GM19193 (cell line): ENCODE results near the gene TUBGCP2.

Experiments used
- POLR2A ChIP-seq: IDR thresholded peaks from 4 replicates; pipeline ENCODE4 v1.6.1; 2011; ENCODE audit not compliant: insufficient read depth, insufficient read length; ENCODE audit errors: extremely low read depth

TUBGCP2 gene

DNA sequence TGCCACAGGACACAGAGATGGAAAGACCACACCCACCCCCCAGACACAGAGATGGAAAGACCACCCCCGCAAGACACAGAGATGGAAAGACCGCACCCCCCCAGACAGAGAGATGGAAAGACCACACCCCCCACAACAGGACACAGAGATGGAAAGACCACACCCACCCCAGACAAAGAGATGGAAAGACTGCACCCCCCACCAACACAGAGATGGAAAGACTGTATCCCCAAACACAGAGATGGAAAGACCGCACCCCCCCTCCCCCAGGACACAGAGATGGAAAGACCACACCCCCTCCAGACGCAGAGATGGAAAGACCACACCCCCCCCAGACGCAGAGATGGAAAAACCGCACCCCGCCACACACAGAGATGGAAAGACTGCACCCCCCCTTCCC, 8.1 kb upstream of the TUBGCP2 start:
- no peak for TF ChIP-seq POLR2A

GRCh38 chr10:133316266-133316665, 7.6 kb upstream of the TUBGCP2 start:
- TF ChIP-seq POLR2A: no peak

- no peak for TF ChIP-seq POLR2A
These were observed 7.2 kb upstream of the TUBGCP2 start for GRCh38 chr10:133315847-133316246.

DNA sequence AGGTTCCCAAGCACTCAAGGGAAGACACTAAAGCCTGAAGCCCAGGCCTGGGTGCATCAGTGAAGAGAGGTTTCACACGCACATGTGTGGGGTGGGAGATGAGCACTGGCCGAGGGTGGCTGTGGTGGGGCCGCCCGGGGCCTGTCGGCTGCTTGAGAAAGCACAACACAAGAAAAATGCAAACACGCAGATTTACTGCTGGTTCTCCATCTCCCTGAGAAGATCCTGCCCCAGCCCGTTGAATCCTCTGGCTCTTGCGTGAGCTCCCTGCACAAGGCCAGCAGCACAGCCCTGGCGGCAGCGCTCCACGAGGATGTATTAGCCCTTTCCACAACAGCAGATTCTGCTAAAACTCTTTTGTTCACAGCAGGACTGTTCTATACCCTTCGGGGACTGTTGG, 6.2 kb upstream of the TUBGCP2 start:
- no peak for TF ChIP-seq POLR2A

- no peak for TF ChIP-seq POLR2A
These were observed 4.5 kb upstream of the TUBGCP2 start for GRCh38 chr10:133313192-133313591.

DNA sequence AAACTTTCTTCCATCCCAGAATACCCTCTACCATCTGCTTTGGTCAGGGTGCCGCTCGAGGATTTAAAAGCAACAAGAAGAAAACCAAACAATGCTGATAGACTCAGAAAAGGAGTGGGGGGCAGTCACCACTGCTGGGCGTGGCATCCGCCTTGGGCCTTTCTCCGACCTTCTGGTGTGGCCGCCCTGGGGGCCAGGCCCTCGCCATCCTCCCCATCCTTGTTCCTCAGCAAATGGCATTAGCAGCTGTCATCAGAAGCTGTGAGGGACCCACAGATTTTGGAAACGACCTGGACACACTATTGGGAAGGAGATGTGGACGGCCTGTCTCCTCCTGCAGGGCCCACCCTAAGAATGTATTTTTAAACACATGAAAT, 4.1 kb upstream of the TUBGCP2 start:
- TF ChIP-seq POLR2A: no peak

DNA sequence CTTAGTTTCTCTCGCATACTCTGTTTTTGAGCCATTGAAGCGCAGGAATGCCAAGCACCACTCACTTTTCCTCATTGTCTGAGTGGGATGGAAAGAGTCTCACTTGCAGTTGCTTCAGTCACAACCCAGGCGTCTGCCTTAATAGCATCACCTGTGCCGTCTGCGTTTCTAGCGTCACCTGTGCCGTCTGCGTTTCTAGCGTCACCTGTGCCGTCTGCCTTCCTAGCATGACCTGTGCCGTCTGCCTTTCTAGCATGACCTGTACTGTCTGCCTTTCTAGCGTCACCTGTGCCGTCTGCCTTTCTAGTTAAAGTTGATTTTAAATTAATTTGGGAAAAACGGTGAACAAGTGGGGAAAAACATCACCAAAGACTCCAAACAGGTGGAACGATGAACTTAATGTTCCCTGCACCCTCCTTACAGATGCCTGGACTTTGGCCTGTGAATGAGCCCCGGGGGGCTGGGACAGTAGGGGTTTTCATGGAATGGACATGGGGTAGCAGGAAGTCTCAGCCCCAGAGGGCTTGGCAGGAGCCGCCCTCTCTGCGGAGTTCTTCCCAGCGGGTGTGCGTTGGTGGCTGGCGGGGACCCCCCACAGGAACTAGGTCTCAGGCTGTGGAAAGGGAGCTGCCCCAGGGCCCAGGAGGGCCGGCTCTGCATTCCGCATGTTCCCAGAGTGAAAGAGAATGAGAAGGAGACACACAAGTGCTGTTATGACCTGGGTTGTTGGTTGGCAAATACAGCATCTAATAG, 3.5 kb upstream of the TUBGCP2 start:
- no peak for TF ChIP-seq POLR2A

- no peak for TF ChIP-seq POLR2A
These were observed 2.9 kb upstream of the TUBGCP2 start for GRCh38 chr10:133311570-133311969.

GRCh38 chr10:133310789-133311188, 2.1 kb upstream of the TUBGCP2 start:
- no peak for TF ChIP-seq POLR2A

- TF ChIP-seq POLR2A: no peak
These were observed 1.7 kb upstream of the TUBGCP2 start for GRCh38 chr10:133310399-133310755.

GRCh38 chr10:133309720-133310398, 1.2 kb upstream of the TUBGCP2 start:
- no peak for TF ChIP-seq POLR2A

DNA sequence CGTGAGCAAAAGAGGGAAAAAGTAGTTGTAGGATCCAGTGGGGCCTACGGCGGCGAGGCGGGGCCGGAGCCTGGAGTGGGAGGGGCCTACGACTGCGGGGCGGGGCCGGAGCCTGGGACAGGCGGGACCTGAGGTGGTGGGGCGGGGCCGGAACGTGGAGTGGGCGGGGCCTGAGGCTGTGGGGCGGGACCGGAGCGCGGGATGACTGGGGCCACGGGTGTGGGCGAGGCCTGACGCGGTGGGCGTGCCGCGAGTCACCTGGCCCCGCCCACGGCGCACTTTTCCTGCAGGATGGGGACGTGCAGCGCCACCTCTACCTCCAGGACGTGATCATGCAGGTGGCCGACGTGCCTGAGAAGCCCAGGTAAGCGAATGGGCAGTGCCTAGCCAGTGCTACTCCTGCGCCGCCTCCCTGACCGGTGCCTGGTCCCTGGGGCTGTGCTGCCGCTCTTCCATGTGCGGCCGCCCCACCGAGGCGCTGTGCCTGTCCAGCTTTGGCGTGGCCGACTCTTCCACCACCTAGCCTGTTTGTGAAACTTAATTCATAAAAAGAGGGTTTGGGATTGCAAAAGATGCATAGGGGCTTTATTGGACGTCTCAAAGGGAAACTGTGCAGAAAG, 538 bp upstream of the TUBGCP2 start:
- no peak for TF ChIP-seq POLR2A

GRCh38 chr10:133307776-133308420, 774 bp downstream of the TUBGCP2 start:
- TF ChIP-seq POLR2A: no peak

DNA sequence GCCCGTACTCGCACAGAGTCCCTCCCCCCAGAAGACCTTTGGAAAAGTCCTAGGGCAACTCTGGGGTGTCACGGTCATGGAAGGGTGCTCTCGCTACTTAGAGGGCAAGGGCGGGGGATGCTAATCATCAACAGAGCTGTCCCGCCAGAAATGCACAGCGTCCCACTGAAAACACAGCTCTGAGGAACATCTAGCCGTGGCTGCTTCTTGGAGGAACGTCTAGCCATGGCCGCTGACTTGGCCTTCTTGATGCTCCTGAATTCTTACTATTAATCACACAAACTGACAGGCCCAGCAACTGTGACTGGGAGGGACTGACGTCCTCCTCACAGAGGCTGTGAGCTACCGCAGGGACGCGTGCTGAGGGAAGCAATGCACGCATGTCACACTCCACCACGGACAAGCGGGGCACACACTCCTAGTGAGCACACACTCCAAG, 1.7 kb downstream of the TUBGCP2 start:
- TF ChIP-seq POLR2A: no peak

GRCh38 chr10:133306097-133306476, 2.6 kb downstream of the TUBGCP2 start:
- TF ChIP-seq POLR2A: no peak
